Measurements from ENCODE around the gene CCDC51.
A peak's percentile ranks its signal among the peaks of the same experiment; 100 is the strongest.

The CCDC51 gene

GRCh38 chr3:48469046-48469915 lies 29.4 kb upstream of the CCDC51 start:
- TF ChIP-seq CTCF (IDR thresholded peaks at IDR 0.05; ENCODE audit: control insufficient read depth, extremely low read depth, insufficient read depth): no peak
- H3K4me3 ChIP-seq (ENCODE audit: low read depth, low read length): no peak overlapping the region
- no peak for DNase-seq (ENCODE audit: low read depth)

GRCh38 chr3:48468329-48468731 lies 28.4 kb upstream of the CCDC51 start:
- H3K4me3 ChIP-seq (ENCODE audit: low read depth, low read length): no peak overlapping the region
- DNase-seq (ENCODE audit: low read depth): no peak
- no peak for TF ChIP-seq CTCF (IDR thresholded peaks at IDR 0.05; ENCODE audit: control insufficient read depth, extremely low read depth, insufficient read depth)

GRCh38 chr3:48467473-48468267 lies 27.8 kb upstream of the CCDC51 start:
- TF ChIP-seq CTCF (IDR thresholded peaks at IDR 0.05; ENCODE audit: control insufficient read depth, extremely low read depth, insufficient read depth): no peak
- DNase-seq (ENCODE audit: low read depth): no peak
- H3K4me3 ChIP-seq (ENCODE audit: low read depth, low read length): peak overlapping the region; percentile 71

GRCh38 chr3:48467110-48467454 lies 27.2 kb upstream of the CCDC51 start:
- H3K4me3 ChIP-seq (ENCODE audit: low read depth, low read length): peak overlapping the region; percentile 71
- no peak for TF ChIP-seq CTCF (IDR thresholded peaks at IDR 0.05; ENCODE audit: control insufficient read depth, extremely low read depth, insufficient read depth)
- no peak for DNase-seq (ENCODE audit: low read depth)

- TF ChIP-seq CTCF (IDR thresholded peaks at IDR 0.05; ENCODE audit: control insufficient read depth, extremely low read depth, insufficient read depth): no peak
- peak overlapping the region; percentile 71 for H3K4me3 ChIP-seq (ENCODE audit: low read depth, low read length)
- DNase-seq (ENCODE audit: low read depth): peak; percentile 34
These were observed 26.6 kb upstream of the CCDC51 start for GRCh38 chr3:48466386-48467109.

- DNase-seq (ENCODE audit: low read depth): peak; percentile 100
- H3K4me3 ChIP-seq (ENCODE audit: low read depth, low read length): peak overlapping the region; percentile 71
These were observed 25.8 kb upstream of the CCDC51 start for GRCh38 chr3:48465531-48466378.

More at GRCh38 chr3:48465531-48466378, 25.8 kb upstream of the CCDC51 start:
- TF ChIP-seq CTCF (IDR thresholded peaks at IDR 0.05; ENCODE audit: control insufficient read depth, extremely low read depth, insufficient read depth): peak; percentile 82

Measured in LNCaP clone FGC (cell line).